ENCODE results near the gene SPATA45. TPM values are rescaled to one million over a fixed set of nuclear protein-coding genes. Genes with fewer than 3 reads are reported as not detected.

SPATA45 gene
- total RNA-seq, 4 donors from 2014 or later = not detected

DNA sequence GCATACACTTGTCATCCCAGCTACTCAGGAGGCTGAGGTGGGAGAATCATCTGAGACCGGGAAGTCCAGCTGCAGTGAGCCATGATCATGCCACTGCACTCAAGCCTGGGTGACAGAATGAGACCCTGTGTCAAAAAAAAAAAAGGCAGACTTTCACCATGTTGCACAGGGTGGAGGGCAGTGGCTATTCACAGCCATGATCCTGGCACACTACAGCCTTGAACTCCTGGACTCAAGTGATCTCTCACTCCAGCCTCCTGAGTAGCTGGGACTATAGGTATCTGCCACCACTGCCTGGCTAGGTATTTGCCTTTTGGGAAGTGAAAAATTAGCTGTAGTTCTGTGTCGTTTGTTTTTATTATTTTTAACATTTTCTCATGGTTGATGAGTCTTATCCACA is 19.1 kb downstream of the SPATA45 start:
- no peaks in the 10 kb centered on the region for H3K4me1 ChIP-seq
- H3K36me3 ChIP-seq = no peaks in the 10 kb centered on the region
- no peak overlapping the region for H3K27ac ChIP-seq
- no peaks in the 10 kb centered on the region for H3K27me3 ChIP-seq
- no peak overlapping the region for H3K4me3 ChIP-seq
- WGBS, 2 donors = 79 to 88% methylated on average over 2 of the region's 2 CpGs
- no peak for DNase-seq
- intact Hi-C loops (cut with DNase I) = no loop called here
- TF ChIP-seq, protein P1, sequence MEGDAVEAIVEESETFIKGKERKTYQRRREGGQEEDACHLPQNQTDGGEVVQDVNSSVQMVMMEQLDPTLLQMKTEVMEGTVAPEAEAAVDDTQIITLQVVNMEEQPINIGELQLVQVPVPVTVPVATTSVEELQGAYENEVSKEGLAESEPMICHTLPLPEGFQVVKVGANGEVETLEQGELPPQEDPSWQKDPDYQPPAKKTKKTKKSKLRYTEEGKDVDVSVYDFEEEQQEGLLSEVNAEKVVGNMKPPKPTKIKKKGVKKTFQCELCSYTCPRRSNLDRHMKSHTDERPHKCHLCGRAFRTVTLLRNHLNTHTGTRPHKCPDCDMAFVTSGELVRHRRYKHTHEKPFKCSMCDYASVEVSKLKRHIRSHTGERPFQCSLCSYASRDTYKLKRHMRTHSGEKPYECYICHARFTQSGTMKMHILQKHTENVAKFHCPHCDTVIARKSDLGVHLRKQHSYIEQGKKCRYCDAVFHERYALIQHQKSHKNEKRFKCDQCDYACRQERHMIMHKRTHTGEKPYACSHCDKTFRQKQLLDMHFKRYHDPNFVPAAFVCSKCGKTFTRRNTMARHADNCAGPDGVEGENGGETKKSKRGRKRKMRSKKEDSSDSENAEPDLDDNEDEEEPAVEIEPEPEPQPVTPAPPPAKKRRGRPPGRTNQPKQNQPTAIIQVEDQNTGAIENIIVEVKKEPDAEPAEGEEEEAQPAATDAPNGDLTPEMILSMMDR (IDR thresholded peaks at IDR 0.05) = no peak
- TF ChIP-seq POLR2A (IDR thresholded peaks at IDR 0.05) = no peak
- H3K9me3 ChIP-seq = peaks cover 0 to 19% (median 18%) of the 10 kb centered on the region in 3 donors

GRCh38 chr1:212827831-212828278 is 19.6 kb downstream of the SPATA45 start:
- WGBS, 2 donors = 41 to 66% methylated on average over 3 of the region's 5 CpGs
- Histone ChIP-seq H3K4me1 (no peaks in the 10 kb centered on the region), H3K4me3 (no peak overlapping the region), H3K27me3 (no peaks in the 10 kb centered on the region), H3K27ac (no peak overlapping the region), H3K36me3 (no peaks in the 10 kb centered on the region), H3K9me3 (peaks cover 0 to 19% (median 18%) of the 10 kb centered on the region in 3 donors)
- no peak for DNase-seq
- TF ChIP-seq, protein P1 (IDR thresholded peaks at IDR 0.05) = no peak
- intact Hi-C loops (cut with DNase I) = no loop called here

DNA sequence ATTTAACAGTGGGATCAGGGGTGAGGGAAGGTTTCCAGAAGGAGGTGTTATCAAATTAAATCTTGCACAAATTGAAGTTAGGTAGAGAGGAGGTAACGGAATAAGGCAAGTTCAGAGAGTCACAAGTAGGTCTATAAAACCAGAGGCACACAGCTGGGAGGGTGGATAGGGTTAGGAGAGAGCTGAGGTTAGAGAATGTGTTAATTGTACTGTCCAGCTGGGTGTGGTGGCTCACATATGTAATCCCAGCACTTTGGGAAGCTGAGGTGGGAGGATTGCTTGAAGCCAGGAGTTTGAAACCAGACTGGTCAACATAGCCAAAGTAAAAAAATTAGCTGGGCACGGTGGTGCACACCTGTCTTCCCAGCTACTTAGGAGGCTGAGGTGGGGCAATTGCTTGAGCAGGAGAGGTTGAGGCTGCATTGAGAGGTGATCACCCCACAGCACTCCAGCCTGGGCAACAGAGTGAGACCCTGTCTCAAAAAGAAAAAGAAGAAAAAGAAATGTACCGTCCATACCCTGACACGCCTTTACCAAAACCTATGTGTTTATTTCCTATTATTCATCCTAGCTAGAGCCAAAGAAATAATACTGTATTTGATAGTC is 20.2 kb downstream of the SPATA45 start:
- Histone ChIP-seq H3K27ac (no peak overlapping the region), H3K9me3 (peaks cover 0 to 19% (median 18%) of the 10 kb centered on the region in 3 donors), H3K27me3 (no peaks in the 10 kb centered on the region), H3K36me3 (no peaks in the 10 kb centered on the region), H3K4me3 (no peak overlapping the region), H3K4me1 (no peaks in the 10 kb centered on the region)
- no peak for DNase-seq
- TF ChIP-seq POLR2A (IDR thresholded peaks at IDR 0.05) = no peak
- TF ChIP-seq, protein P1 (IDR thresholded peaks at IDR 0.05) = no peak
- intact Hi-C loops (cut with DNase I) = no loop called here
- 91 to 100% methylated on average over 4 of the region's 4 CpGs for WGBS, 2 donors

DNA sequence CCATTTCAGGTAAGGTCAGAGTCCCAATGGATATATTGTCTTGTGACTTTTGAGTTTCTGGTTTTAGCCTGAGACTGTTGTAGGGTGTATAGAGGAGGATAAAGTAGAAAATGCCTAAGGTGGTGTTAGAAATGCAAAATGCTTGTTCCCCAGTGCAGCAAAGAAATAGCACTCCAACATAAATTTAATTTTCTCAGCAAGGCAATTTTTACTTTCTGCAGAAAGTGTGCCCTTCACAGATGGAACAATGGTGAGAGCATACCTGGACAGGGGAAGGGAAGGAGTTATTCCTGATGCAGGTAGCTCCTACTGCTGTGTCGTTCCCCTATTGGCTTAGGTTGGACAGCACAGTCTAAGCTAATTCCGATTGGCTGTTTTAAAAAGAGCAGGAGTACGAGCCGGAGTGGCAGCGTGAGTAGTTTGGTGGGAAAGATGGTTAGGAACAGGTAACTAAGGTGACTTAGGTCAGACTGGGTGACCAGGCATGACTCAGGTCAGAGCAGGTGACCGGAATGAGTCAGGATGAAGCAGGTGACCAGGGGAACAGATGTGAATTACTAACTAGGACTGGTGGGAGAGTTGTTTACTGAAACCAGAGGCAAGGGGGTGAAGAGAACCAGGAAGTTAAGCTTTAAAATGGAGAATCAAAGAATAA is 21.5 kb downstream of the SPATA45 start:
- DNase-seq = no peak
- 92% methylated on average over 6 of the region's 6 CpGs for WGBS, 2 donors
- H3K27ac ChIP-seq = no peak overlapping the region

DNA sequence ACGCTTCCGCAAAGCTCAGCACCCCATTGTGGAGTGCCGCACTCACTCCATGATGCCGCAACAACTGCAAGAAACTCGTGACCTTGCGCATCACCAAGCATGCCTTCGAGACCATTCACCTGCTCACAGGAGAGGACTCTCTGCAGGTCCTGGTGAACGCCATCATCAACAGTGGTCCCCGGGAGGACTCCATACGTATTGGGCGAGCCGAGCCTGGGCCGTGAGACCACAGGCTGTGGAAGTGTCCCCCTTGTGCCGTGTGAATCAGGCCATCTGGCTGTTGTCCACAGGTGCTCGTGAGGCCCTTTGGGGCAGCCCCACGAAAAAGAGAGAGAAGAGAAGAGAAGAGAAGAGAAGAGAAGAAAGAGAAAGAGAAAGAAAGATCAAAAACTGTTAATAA is 23.2 kb downstream of the SPATA45 start:
- WGBS, 2 donors = 88 to 96% methylated on average over 10 to 12 of the region's 16 CpGs
- intact Hi-C loops (cut with DNase I) = no loop called here

More for the DNA sequence above, 21.5 kb downstream of the SPATA45 start:
- Histone ChIP-seq H3K36me3 (no peaks in the 10 kb centered on the region), H3K4me1 (no peaks in the 10 kb centered on the region), H3K27me3 (no peaks in the 10 kb centered on the region), H3K4me3 (no peak overlapping the region), H3K9me3 (peaks cover 0 to 19% (median 18%) of the 10 kb centered on the region in 3 donors)
- TF ChIP-seq, protein P1 (IDR thresholded peaks at IDR 0.05) = no peak
- TF ChIP-seq POLR2A (IDR thresholded peaks at IDR 0.05) = no peak
- intact Hi-C loops (cut with DNase I) = no loop called here

More for the DNA sequence above, 23.2 kb downstream of the SPATA45 start:
- DNase-seq = no peak
- no peaks in the 10 kb centered on the region for H3K27me3 ChIP-seq
- H3K36me3 ChIP-seq = no peaks in the 10 kb centered on the region
- H3K9me3 ChIP-seq = peaks cover 0 to 19% (median 18%) of the 10 kb centered on the region in 3 donors
- no peak overlapping the region for H3K27ac ChIP-seq
- H3K4me1 ChIP-seq = peaks cover 0 to 13% (median 0%) of the 10 kb centered on the region in 3 donors
- TF ChIP-seq, protein P1 (IDR thresholded peaks at IDR 0.05) = no peak
- TF ChIP-seq POLR2A (IDR thresholded peaks at IDR 0.05) = no peak
- H3K4me3 ChIP-seq = no peak overlapping the region

Data from esophagus squamous epithelium (tissue), 5 donors.